Stimulated activated CD4-positive, alpha-beta T cell treated with anti-CD3 and anti-CD28 coated beads, Interleukin-1b, Interleukin-23, amount 100 ng/mL, for 1 hour (primary cell): ENCODE measurements around the gene PARP9.

Experiments
- DNase-seq, 2 donors: peaks; one replicate each; pipeline ENCODE4 v3.0.0-alpha.2; 2020; ENCODE audit warnings: low read depth in 2 of 2

The PARP9 gene

GRCh38 chr3:122564155-122564912 lies at the start of gene PARP9, which contains the start of gene DTX3L:
PARP9 (minus strand) TSS chr3:122564300; CDS start chr3:122559620, 4,680 bp downstream.
DTX3L (plus strand) TSS chr3:122564338; CDS start chr3:122564427, 89 bp downstream.
- DNase-seq: peak; percentile 31 to 49

- no peak for DNase-seq
Observed at GRCh38 chr3:122612696-122613095, 48.6 kb upstream of the PARP9 start.

GRCh38 chr3:122609798-122610559 lies 45.9 kb upstream of the PARP9 start:
- no peak for DNase-seq

GRCh38 chr3:122608916-122609315 lies 44.8 kb upstream of the PARP9 start:
- DNase-seq: no peak

GRCh38 chr3:122606330-122606729 lies 42.2 kb upstream of the PARP9 start:
- no peak for DNase-seq

GRCh38 chr3:122603056-122603455 lies 39.0 kb upstream of the PARP9 start:
- no peak for DNase-seq

- no peak for DNase-seq
Observed at GRCh38 chr3:122602011-122602710, 38.1 kb upstream of the PARP9 start.

GRCh38 chr3:122598556-122598955 lies 34.5 kb upstream of the PARP9 start:
- no peak for DNase-seq

- no peak for DNase-seq
Observed at GRCh38 chr3:122598151-122598550, 34.1 kb upstream of the PARP9 start.

GRCh38 chr3:122594025-122594424 lies 29.9 kb upstream of the PARP9 start:
- no peak for DNase-seq

- no peak for DNase-seq
Observed at GRCh38 chr3:122590610-122591009, 26.5 kb upstream of the PARP9 start.

- no peak for DNase-seq
Observed at GRCh38 chr3:122589297-122589696, 25.2 kb upstream of the PARP9 start.

GRCh38 chr3:122587572-122587971 lies 23.5 kb upstream of the PARP9 start:
- DNase-seq: no peak

GRCh38 chr3:122586773-122587485 lies 22.8 kb upstream of the PARP9 start:
- DNase-seq: no peak

- no peak for DNase-seq
Observed at GRCh38 chr3:122586098-122586497, 22.0 kb upstream of the PARP9 start.

GRCh38 chr3:122582390-122582789 lies 18.3 kb upstream of the PARP9 start:
- DNase-seq: no peak

- no peak for DNase-seq
Observed at GRCh38 chr3:122581622-122582021, 17.5 kb upstream of the PARP9 start.

GRCh38 chr3:122580470-122580869 lies 16.4 kb upstream of the PARP9 start:
- DNase-seq: no peak

GRCh38 chr3:122578069-122578740 lies 14.1 kb upstream of the PARP9 start:
- DNase-seq: no peak

GRCh38 chr3:122577409-122578031 lies 13.4 kb upstream of the PARP9 start, which contains the start of gene PARP15:
PARP15 (plus strand) TSS chr3:122577650; CDS start chr3:122577668, 18 bp downstream.
- DNase-seq: no peak
